Liver (tissue), 9 donors: ENCODE measurements around the gene SLIT3. TPM values are rescaled to one million over a fixed set of nuclear protein-coding genes. Genes with fewer than 3 reads are reported as not detected.

ENCODE experiments used
- DNase-seq: peaks from one replicate; pipeline ENCODE4 v3.0.0-alpha.2; 2017; ENCODE audit warnings: low spot score
- H3K27ac ChIP-seq, 2 donors: one replicate each; pipeline ENCODE4 v1.7.0; 2013; ENCODE audit warnings: inconsistent platforms in 2 of 2, low read length in 2 of 2, control low read depth in 1 of 2, low read depth in 1 of 2, mild to moderate bottlenecking in 1 of 2
- H3K27me3 ChIP-seq, 4 donors: one replicate each; pipeline versions ENCODE4 v1.6.1 to v1.7.0; 2013; ENCODE audit warnings: low read length in 3 of 4, inconsistent platforms in 1 of 4, mild to moderate bottlenecking in 1 of 4, moderate library complexity in 1 of 4; ENCODE audit not compliant: control insufficient read depth in 4 of 4, insufficient read depth in 4 of 4
- H3K36me3 ChIP-seq, 4 donors: one replicate each; pipeline versions ENCODE4 v1.6.1 to v1.7.0; 2013; ENCODE audit warnings: low read length in 3 of 4, mild to moderate bottlenecking in 3 of 4, low read depth in 1 of 4, moderate library complexity in 1 of 4; ENCODE audit not compliant: control insufficient read depth in 4 of 4, insufficient read depth in 3 of 4
- H3K4me1 ChIP-seq, 4 donors: one replicate each; pipeline versions ENCODE4 v1.6.1 to v1.7.0; 2013; ENCODE audit warnings: low read length in 3 of 4, mild to moderate bottlenecking in 3 of 4, moderate library complexity in 1 of 4; ENCODE audit not compliant: control insufficient read depth in 4 of 4, insufficient read depth in 4 of 4
- H3K4me3 ChIP-seq, 3 donors: one replicate each; pipeline versions ENCODE4 v1.6.1 to v1.7.0; 2013; ENCODE audit warnings: low read length in 3 of 3, control low read depth in 1 of 3, low read depth in 1 of 3, mild to moderate bottlenecking in 1 of 3
- H3K9ac ChIP-seq, 2 donors: one replicate each; pipeline ENCODE4 v1.7.0; 2013; ENCODE audit warnings: low read length in 2 of 2, mild to moderate bottlenecking in 2 of 2, moderate library complexity in 2 of 2, control low read depth in 1 of 2, low read depth in 1 of 2
- H3K9me3 ChIP-seq, 4 donors: one replicate each; pipeline versions ENCODE4 v1.6.1 to v1.7.0; 2013; ENCODE audit warnings: low read length in 3 of 4; ENCODE audit not compliant: control insufficient read depth in 4 of 4
- EGR1 ChIP-seq, 2 donors: IDR thresholded peaks; 2 replicates each; pipeline ENCODE4 v1.6.1; 2016 to 2018; ENCODE audit warnings: antibody characterized with exemption in 2 of 2, low read depth in 2 of 2
- GABPA ChIP-seq, 2 donors: IDR thresholded peaks in 1 of 2; conservative IDR thresholded peaks in 1 of 2; 2 replicates each; pipeline ENCODE4 v1.6.1; 2016; ENCODE audit warnings: antibody characterized with exemption in 2 of 2, mild to moderate bottlenecking in 1 of 2, moderate library complexity in 1 of 2
- HNF4A ChIP-seq, 2 donors: conservative IDR thresholded peaks; 2 replicates each; pipeline ENCODE4 v1.6.1; 2016; ENCODE audit warnings: antibody characterized with exemption in 2 of 2, mild to moderate bottlenecking in 2 of 2
- JUND ChIP-seq, 2 donors: IDR thresholded peaks; 2 replicates each; pipeline ENCODE4 v1.6.1; 2016; ENCODE audit warnings: antibody characterized with exemption in 2 of 2
- NR2F2 ChIP-seq: IDR thresholded peaks from 2 replicates; pipeline ENCODE4 v1.6.1; 2016; ENCODE audit warnings: antibody characterized with exemption
- RAD21 ChIP-seq, 2 donors: IDR thresholded peaks; 2 replicates each; pipeline ENCODE4 v1.6.1; 2016; ENCODE audit warnings: antibody characterized with exemption in 2 of 2, mild to moderate bottlenecking in 2 of 2
- TAF1 ChIP-seq: conservative IDR thresholded peaks from 2 replicates; pipeline ENCODE4 v1.6.1; 2016; ENCODE audit warnings: antibody characterized with exemption, mild to moderate bottlenecking
- YY1 ChIP-seq: IDR thresholded peaks from 2 replicates; pipeline ENCODE4 v1.6.1; 2016; ENCODE audit warnings: antibody characterized with exemption, mild to moderate bottlenecking
- WGBS: extraction: QIAGEN DNeasy Blood & Tissue Kit; methylation state at CpG from one replicate; pipeline ENCODE4 v1.1.7; 2013; 5-methylcytosine and 5-hydroxymethylcytosine counted together
- polyA plus RNA-seq, 2 donors: library from polyadenylated mRNA; stranded (reverse) in 1 of 2; unstranded in 1 of 2; fragments of 200-250 nt in 1 of 2; fragments of >200 nt in 1 of 2; fragmentation: Nextera tagmentation in 1 of 2; extraction: Ambion mirVana in 1 of 2; gene quantifications; one replicate each; pipeline versions ENCODE4 v1.2.1 to v1.2.3, GENCODE V29; 2013 to 2015
- total RNA-seq, 2 donors: library from RNA; depleted of rRNA; stranded (reverse); fragments of >200 nt; gene quantifications; one replicate each; pipeline ENCODE4 v1.2.3, GENCODE V29; 2014
- TF ChIP-seq, protein P1 (sequence below): IDR thresholded peaks from 2 replicates; pipeline ENCODE4 v1.6.1; 2016; ENCODE audit warnings: antibody characterized with exemption
- TF ChIP-seq, protein P2 (sequence below): IDR thresholded peaks from 2 replicates; pipeline ENCODE4 v1.6.1; 2016; ENCODE audit warnings: antibody characterized with exemption, mild to moderate bottlenecking
- TF ChIP-seq, protein P3 (sequence below): IDR thresholded peaks from 2 replicates; pipeline ENCODE4 v1.6.1; 2016; ENCODE audit warnings: antibody characterized with exemption
- donor health status: healthy.
- donor health status: healthy.
- donor health status: healthy.
- donor health status: healthy.
- donor health status: healthy.

Gene SLIT3
- total and polyA plus RNA-seq, 4 donors: 0.61 to 1.3 (median 0.91) TPM

DNA sequence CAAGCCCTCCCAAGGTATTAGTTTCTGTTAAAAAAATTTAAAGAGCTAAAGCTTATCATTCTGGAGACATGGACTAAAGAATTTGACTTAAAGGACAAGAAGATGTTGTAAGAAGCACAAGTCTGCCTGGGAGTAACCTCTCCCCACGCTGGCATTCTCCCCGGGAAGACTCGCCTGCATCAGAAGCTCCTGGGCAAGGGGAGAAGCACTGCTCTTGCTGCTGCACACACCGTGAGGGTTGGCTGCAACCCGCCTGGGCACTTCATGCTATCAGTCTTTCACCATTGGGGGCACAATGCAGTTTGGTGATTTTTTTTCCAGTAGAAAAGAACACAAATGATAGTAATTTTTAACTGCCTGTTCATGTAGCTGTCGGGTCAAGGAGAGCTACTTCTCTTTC, 529.3 kb downstream of the SLIT3 start (continued):
- no peak for TF ChIP-seq JUND (IDR thresholded peaks at IDR 0.05)

DNA sequence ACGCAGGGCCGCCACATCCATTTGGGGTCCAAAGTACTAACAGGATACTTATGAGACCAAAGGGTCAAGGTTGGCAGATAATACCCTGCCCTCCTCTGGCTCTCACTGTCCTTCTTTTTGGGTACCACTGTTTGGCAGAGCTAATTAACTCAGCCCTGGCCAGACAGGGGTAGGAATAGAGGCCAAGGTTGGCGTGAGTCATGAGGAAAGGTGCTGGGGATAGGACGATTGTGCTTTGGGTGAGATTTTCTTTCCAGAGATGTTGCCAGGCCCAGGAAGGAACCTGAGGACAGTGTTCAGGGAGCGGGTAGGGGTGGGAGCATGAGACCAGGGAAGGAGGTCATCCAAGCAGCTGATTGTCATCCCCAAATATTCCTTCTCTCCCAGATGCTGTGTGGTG, 529.9 kb downstream of the SLIT3 start:
- TF ChIP-seq, protein P1, sequence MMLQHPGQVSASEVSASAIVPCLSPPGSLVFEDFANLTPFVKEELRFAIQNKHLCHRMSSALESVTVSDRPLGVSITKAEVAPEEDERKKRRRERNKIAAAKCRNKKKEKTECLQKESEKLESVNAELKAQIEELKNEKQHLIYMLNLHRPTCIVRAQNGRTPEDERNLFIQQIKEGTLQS: no peak
- TF ChIP-seq NR2F2 (no peak), YY1 (no peak), GABPA (IDR thresholded peaks at IDR 0.05 in 1 of 2, conservative IDR thresholded peaks at IDR 0.05 in 1 of 2) (no peak), TAF1 (no peak), EGR1 (IDR thresholded peaks at IDR 0.05; ENCODE audit: low read depth in 2 of 2) (no peak)
- TF ChIP-seq, protein P2, sequence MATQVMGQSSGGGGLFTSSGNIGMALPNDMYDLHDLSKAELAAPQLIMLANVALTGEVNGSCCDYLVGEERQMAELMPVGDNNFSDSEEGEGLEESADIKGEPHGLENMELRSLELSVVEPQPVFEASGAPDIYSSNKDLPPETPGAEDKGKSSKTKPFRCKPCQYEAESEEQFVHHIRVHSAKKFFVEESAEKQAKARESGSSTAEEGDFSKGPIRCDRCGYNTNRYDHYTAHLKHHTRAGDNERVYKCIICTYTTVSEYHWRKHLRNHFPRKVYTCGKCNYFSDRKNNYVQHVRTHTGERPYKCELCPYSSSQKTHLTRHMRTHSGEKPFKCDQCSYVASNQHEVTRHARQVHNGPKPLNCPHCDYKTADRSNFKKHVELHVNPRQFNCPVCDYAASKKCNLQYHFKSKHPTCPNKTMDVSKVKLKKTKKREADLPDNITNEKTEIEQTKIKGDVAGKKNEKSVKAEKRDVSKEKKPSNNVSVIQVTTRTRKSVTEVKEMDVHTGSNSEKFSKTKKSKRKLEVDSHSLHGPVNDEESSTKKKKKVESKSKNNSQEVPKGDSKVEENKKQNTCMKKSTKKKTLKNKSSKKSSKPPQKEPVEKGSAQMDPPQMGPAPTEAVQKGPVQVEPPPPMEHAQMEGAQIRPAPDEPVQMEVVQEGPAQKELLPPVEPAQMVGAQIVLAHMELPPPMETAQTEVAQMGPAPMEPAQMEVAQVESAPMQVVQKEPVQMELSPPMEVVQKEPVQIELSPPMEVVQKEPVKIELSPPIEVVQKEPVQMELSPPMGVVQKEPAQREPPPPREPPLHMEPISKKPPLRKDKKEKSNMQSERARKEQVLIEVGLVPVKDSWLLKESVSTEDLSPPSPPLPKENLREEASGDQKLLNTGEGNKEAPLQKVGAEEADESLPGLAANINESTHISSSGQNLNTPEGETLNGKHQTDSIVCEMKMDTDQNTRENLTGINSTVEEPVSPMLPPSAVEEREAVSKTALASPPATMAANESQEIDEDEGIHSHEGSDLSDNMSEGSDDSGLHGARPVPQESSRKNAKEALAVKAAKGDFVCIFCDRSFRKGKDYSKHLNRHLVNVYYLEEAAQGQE: no peak
- TF ChIP-seq, protein P3, sequence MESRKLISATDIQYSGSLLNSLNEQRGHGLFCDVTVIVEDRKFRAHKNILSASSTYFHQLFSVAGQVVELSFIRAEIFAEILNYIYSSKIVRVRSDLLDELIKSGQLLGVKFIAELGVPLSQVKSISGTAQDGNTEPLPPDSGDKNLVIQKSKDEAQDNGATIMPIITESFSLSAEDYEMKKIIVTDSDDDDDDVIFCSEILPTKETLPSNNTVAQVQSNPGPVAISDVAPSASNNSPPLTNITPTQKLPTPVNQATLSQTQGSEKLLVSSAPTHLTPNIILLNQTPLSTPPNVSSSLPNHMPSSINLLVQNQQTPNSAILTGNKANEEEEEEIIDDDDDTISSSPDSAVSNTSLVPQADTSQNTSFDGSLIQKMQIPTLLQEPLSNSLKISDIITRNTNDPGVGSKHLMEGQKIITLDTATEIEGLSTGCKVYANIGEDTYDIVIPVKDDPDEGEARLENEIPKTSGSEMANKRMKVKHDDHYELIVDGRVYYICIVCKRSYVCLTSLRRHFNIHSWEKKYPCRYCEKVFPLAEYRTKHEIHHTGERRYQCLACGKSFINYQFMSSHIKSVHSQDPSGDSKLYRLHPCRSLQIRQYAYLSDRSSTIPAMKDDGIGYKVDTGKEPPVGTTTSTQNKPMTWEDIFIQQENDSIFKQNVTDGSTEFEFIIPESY: no peak
- WGBS: 75% methylated on average over 5 of the region's 5 CpGs

DNA sequence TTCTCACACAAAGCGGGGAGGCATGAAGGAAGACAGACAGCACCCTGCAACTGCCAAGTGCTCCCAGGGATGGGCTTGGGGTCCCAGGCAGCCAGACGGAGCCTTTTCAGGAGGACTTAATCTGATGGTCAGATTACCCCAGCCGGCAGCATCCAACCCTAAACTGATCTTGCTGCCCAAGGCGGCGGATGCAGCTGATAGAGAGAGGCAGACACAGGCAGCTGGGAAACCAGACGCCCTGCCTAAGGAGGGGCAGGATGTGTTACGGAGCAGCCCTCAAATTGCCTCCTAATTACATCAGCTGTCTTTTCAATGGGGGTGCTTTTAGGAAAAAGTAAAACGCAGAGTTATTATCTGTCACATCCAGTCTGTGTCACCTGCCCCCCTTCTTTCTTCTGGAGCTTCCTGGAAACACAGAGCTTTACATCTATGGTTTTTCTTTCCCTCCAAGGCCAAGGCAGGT, 530.9 kb downstream of the SLIT3 start:
- Histone ChIP-seq H3K27me3 (peaks cover 0 to 5% (median 0%) of the 10 kb centered on the region in 4 donors), H3K9ac (no peak overlapping the region), H3K36me3 (no peaks in the 10 kb centered on the region), H3K4me3 (no peak overlapping the region), H3K9me3 (peaks cover 0 to 7% (median 4%) of the 10 kb centered on the region in 4 donors), H3K4me1 (no peaks in the 10 kb centered on the region), H3K27ac (no peak overlapping the region)
- no peak for DNase-seq
- WGBS: 59% methylated on average over 8 of the region's 8 CpGs
- TF ChIP-seq JUND (IDR thresholded peaks at IDR 0.05): no peak
- TF ChIP-seq, protein P1: no peak
- TF ChIP-seq YY1: no peak
- TF ChIP-seq HNF4A (conservative IDR thresholded peaks at IDR 0.05): no peak
- TF ChIP-seq RAD21 (IDR thresholded peaks at IDR 0.05): no peak

More for the DNA sequence above, 529.9 kb downstream of the SLIT3 start:
- H3K4me3 ChIP-seq: no peak overlapping the region
- peaks cover 0 to 5% (median 0%) of the 10 kb centered on the region in 4 donors for H3K27me3 ChIP-seq
- no peak overlapping the region for H3K9ac ChIP-seq
- no peak overlapping the region for H3K27ac ChIP-seq
- H3K4me1 ChIP-seq: no peaks in the 10 kb centered on the region
- no peaks in the 10 kb centered on the region for H3K36me3 ChIP-seq
- DNase-seq: no peak
- H3K9me3 ChIP-seq: peaks cover 0 to 7% (median 4%) of the 10 kb centered on the region in 4 donors
